NT2/D1 (cell line): ENCODE results near the gene NTSR2.

Experiments used
- DNase-seq: peaks from one replicate; pipeline ENCODE4 v3.0.0-alpha.2; 2011; ENCODE audit warnings: low read depth, low spot score
- H3K27me3 ChIP-seq: 2 replicates; pipeline ENCODE4 v1.6.0; 2011; ENCODE audit warnings: mild to moderate bottlenecking; ENCODE audit not compliant: insufficient read length, insufficient read depth
- H3K36me3 ChIP-seq: 2 replicates; pipeline ENCODE4 v1.6.1; 2011; ENCODE audit warnings: mild to moderate bottlenecking, low read length, mixed read lengths; ENCODE audit not compliant: insufficient read depth, insufficient read length
- H3K4me1 ChIP-seq: 2 replicates; pipeline ENCODE4 v1.5.1; 2011; ENCODE audit not compliant: insufficient read depth, insufficient read length
- H3K4me3 ChIP-seq: 2 replicates; pipeline ENCODE4 v1.5.1; 2011; ENCODE audit warnings: low read depth; ENCODE audit not compliant: insufficient read length
- H3K9ac ChIP-seq: 2 replicates; pipeline ENCODE4 v1.6.0; 2011; ENCODE audit warnings: low read depth; ENCODE audit not compliant: insufficient read length
- H3K9me3 ChIP-seq: 2 replicates; pipeline ENCODE4 v1.5.1; 2011; ENCODE audit warnings: mild to moderate bottlenecking, low read length; ENCODE audit not compliant: insufficient read depth
- SUZ12 ChIP-seq: IDR thresholded peaks from 2 replicates; pipeline ENCODE4 v1.6.1; 2011; ENCODE audit not compliant: insufficient read length, insufficient read depth; ENCODE audit errors: extremely low read depth
- YY1 ChIP-seq: IDR thresholded peaks from 2 replicates; pipeline ENCODE4 v1.6.1; 2011; ENCODE audit not compliant: insufficient read length, insufficient read depth
- ZNF274 ChIP-seq: IDR thresholded peaks from 2 replicates; pipeline ENCODE4 v1.6.1; 2011; ENCODE audit warnings: mild to moderate bottlenecking, low read depth, low read length

NTSR2 gene

DNA sequence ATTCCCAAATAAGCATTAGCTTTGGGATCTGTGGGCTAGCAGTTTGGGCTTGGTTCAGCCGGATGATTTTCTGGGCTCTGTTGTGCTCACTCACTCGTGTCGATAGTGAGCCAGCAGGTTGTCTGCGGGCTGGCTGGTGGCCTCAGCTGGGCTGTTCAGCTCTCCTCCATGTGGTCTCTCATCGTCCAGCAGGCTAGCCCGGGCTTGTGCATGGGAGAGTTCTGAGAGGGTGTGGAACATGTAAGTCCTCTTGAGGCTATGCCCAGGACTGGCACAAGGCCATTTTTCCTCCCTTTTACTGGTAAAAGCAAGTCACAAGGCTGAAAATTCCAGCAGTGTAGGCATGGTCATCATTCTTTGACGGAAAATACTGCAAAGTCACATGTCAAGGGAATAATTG lies 38.5 kb downstream of the NTSR2 start:
- no peak for DNase-seq
- H3K27me3 ChIP-seq, result no peaks in the 10 kb centered on the region
- TF ChIP-seq SUZ12, result no peak
- no peak for TF ChIP-seq ZNF274
- TF ChIP-seq YY1, result no peak
- no peak overlapping the region for H3K4me3 ChIP-seq
- peaks cover 64% of the 10 kb centered on the region for H3K36me3 ChIP-seq
- H3K4me1 ChIP-seq, result no peaks in the 10 kb centered on the region
- peaks cover 10% of the 10 kb centered on the region; the same call in 1 of the 2 replicates for H3K9me3 ChIP-seq
- no peak overlapping the region for H3K9ac ChIP-seq

DNA sequence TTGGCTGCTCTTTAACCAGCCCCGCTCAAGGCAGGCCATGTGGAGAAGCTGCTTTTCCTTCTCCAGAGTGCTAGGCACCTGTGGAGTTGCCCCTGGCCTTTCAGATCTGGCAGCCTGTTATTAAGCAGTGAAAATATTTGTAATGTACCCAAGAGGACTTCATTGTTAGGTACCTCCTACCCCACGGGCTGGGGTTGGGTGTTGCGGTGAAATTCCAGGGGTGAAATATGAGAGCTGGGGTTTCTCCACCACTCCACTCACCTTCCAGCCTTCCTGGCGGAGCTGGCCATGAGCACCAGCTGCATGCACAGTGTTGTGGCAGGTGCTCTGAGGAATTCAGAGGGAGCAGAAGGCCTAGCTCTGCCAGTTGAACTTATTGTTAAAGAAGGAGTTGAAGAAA lies 39.1 kb downstream of the NTSR2 start:
- Histone ChIP-seq H3K4me1 (no peaks in the 10 kb centered on the region), H3K36me3 (peaks cover 66% of the 10 kb centered on the region), H3K4me3 (no peak overlapping the region), H3K9ac (no peak overlapping the region), H3K27me3 (no peaks in the 10 kb centered on the region), H3K9me3 (peaks cover 10% of the 10 kb centered on the region; the same call in 1 of the 2 replicates)
- TF ChIP-seq YY1 (no peak), ZNF274 (no peak), SUZ12 (no peak)
- DNase-seq, result no peak

DNA sequence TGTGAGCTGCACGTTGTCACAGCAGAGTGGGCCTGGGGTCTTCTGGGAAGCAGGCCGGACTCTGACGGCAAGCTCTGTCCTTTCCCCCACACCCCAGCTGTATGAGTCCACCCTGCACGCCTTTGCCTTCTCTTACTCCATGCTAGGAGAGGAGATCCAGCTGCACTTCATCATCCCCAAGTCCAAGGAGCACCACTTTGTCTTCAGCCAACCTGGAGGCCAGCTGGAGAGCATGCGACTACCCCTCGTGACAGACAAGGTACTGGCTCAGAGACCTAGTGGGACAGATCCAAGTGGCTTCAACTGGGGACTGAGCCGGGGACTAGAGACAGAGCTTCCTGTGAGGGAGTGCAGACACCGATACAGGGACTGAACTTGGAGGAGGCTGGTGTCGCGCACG lies 40.1 kb downstream of the NTSR2 start:
- no peaks in the 10 kb centered on the region for H3K4me1 ChIP-seq
- TF ChIP-seq SUZ12, result no peak
- no peak overlapping the region for H3K9ac ChIP-seq
- H3K27me3 ChIP-seq, result no peaks in the 10 kb centered on the region
- H3K4me3 ChIP-seq, result no peak overlapping the region
- DNase-seq, result no peak
- peaks cover 10% of the 10 kb centered on the region; the same call in 1 of the 2 replicates for H3K9me3 ChIP-seq
- peaks cover 67% of the 10 kb centered on the region for H3K36me3 ChIP-seq

- DNase-seq, result no peak
- Histone ChIP-seq H3K9ac (no peak overlapping the region), H3K36me3 (peaks cover 62% of the 10 kb centered on the region), H3K4me3 (no peak overlapping the region), H3K4me1 (no peaks in the 10 kb centered on the region), H3K9me3 (peaks cover 10% of the 10 kb centered on the region; the same call in 1 of the 2 replicates), H3K27me3 (no peaks in the 10 kb centered on the region)
- TF ChIP-seq YY1 (no peak), ZNF274 (no peak), SUZ12 (no peak)
These were observed 40.8 kb downstream of the NTSR2 start for GRCh38 chr2:11629215-11629614.

- Histone ChIP-seq H3K4me1 (no peaks in the 10 kb centered on the region), H3K9me3 (peaks cover 10% of the 10 kb centered on the region; the same call in 1 of the 2 replicates), H3K9ac (no peak overlapping the region), H3K36me3 (peaks cover 57% of the 10 kb centered on the region), H3K27me3 (no peaks in the 10 kb centered on the region), H3K4me3 (no peak overlapping the region)
- no peak for TF ChIP-seq YY1
- no peak for TF ChIP-seq ZNF274
- TF ChIP-seq SUZ12, result no peak
- DNase-seq, result no peak
These were observed 41.3 kb downstream of the NTSR2 start for GRCh38 chr2:11628675-11629074.

- Histone ChIP-seq H3K4me3 (no peak overlapping the region), H3K27me3 (no peaks in the 10 kb centered on the region), H3K36me3 (peaks cover 50% of the 10 kb centered on the region), H3K4me1 (peaks cover 3% of the 10 kb centered on the region), H3K9ac (no peak overlapping the region), H3K9me3 (peaks cover 10% of the 10 kb centered on the region; the same call in 1 of the 2 replicates)
- no peak for DNase-seq
- TF ChIP-seq SUZ12, result no peak
- no peak for TF ChIP-seq ZNF274
- no peak for TF ChIP-seq YY1
These were observed 44.3 kb downstream of the NTSR2 start for GRCh38 chr2:11625671-11626070.

DNA sequence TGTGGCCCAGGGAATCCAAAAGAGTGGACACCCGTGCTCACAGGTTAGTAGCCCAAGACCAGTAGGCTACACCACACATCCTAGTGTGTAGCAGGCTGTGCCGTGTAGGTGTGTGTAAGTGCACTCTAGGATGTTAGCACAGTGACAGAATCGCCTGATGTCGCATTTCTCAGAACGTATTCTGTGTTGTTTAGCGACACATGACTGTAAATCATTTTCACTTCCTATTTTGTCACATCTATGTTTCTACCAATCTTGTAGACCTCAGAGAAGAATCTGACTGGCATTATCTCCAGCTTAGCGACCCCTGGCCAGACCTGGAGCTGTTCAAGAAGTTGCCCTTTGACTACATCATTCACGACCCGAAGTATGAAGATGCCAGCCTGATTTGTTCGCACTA lies 45.1 kb downstream of the NTSR2 start:
- Histone ChIP-seq H3K9me3 (peaks cover 10% of the 10 kb centered on the region; the same call in 1 of the 2 replicates), H3K4me1 (peaks cover 3% of the 10 kb centered on the region), H3K36me3 (peaks cover 48% of the 10 kb centered on the region), H3K4me3 (no peak overlapping the region), H3K27me3 (no peaks in the 10 kb centered on the region), H3K9ac (no peak overlapping the region)
- no peak for TF ChIP-seq YY1
- no peak for TF ChIP-seq SUZ12
- no peak for TF ChIP-seq ZNF274
- no peak for DNase-seq
